IPS-20b (cell line): Measurements from ENCODE around the gene CSKMT.
"Not testable (repeated sequence)": the region's sequence is repeated elsewhere in the genome, so short reads cannot be mapped to it uniquely, and the experiment has no call there.

Experiments
- H3K27ac ChIP-seq: one replicate; pipeline ENCODE4 v1.5.1; 2013; ENCODE audit warnings: low read length
- H3K27me3 ChIP-seq: 2 replicates; pipeline ENCODE4 v1.6.1; 2013; ENCODE audit warnings: mild to moderate bottlenecking, low read length, inconsistent platforms; ENCODE audit not compliant: insufficient read depth
- H3K36me3 ChIP-seq: 2 replicates; pipeline ENCODE4 v1.6.1; 2013; ENCODE audit warnings: low read depth, mild to moderate bottlenecking, inconsistent platforms, low read length, moderate library complexity; ENCODE audit not compliant: insufficient read depth
- H3K4me1 ChIP-seq: 2 replicates; pipeline ENCODE4 v1.6.1; 2013; ENCODE audit warnings: mild to moderate bottlenecking, control low read depth, inconsistent platforms, low read length, moderate library complexity; ENCODE audit not compliant: insufficient read depth
- H3K4me3 ChIP-seq: 2 replicates; pipeline ENCODE4 v1.5.1; 2013; ENCODE audit warnings: mild to moderate bottlenecking, low read length, inconsistent platforms
- H3K9ac ChIP-seq: 2 replicates; pipeline ENCODE4 v1.6.1; 2013; ENCODE audit warnings: low read depth, mild to moderate bottlenecking, inconsistent platforms, low read length, moderate library complexity
- H3K9me3 ChIP-seq: 2 replicates; pipeline ENCODE4 v1.6.1; 2013; ENCODE audit warnings: mild to moderate bottlenecking, low read depth, low read length, inconsistent platforms; ENCODE audit not compliant: insufficient read depth

Gene CSKMT

DNA sequence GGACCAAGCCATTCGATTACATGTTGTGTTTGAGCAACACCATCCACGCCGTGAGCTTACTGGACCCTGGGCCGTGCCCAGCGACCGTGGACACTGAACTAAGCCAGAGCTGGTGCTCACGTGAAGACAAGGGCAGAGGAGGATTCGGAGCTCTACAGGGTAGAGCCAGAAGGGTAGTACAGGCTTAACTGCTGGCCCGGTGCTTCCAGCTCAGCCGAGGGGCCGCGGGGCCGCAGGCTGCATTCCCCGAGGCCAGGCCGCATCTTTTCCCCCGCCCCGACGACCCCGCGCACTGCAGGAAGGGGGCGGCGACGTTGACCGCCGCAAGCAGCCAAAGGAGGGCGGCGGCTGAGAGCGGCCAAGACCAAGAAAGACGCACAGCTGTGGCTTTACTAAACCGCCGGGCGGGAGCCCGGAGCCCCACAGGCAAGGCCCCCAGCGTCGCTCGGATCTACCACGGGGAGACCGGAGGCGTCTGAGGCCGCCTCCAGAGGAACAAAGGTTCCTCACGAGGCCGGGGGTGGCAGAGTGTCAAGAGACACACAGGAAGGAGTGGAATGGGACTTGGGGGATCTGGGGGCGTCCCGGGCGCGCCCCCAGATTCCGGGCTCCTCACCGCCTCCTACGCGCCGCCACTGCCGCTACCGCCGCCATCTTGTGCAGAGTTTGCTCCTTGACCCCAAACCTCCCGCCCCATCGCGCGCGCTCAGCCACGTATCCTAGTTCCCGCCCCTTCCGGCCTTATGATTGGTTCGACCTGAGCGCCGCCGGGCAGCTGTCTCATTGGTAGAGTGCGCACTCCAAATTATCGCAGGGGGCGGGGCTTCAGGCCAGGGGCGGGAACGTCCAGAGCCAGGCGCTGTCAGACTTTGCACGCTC is 18.9 kb upstream of the CSKMT start, which contains the start of gene GANAB:
TSS of gene GANAB (minus strand) at position 668 of the 879 bp plus-strand sequence. CDS start at position 654, 14 bp downstream.
- H3K27ac ChIP-seq = peak within 1 kb of the TSS; percentile 72
- peak within 1 kb of the TSS; percentile 100 for H3K9ac ChIP-seq
- no peaks in the 10 kb centered on the region; the same call in 1 of the 2 replicates for H3K4me1 ChIP-seq
- peak within 1 kb of the TSS; percentile 100 for H3K4me3 ChIP-seq
- peaks cover 46% of the 10 kb centered on the region for H3K36me3 ChIP-seq
- H3K9me3 ChIP-seq = no peaks in the 10 kb centered on the region
- no peaks in the 10 kb centered on the region for H3K27me3 ChIP-seq

DNA sequence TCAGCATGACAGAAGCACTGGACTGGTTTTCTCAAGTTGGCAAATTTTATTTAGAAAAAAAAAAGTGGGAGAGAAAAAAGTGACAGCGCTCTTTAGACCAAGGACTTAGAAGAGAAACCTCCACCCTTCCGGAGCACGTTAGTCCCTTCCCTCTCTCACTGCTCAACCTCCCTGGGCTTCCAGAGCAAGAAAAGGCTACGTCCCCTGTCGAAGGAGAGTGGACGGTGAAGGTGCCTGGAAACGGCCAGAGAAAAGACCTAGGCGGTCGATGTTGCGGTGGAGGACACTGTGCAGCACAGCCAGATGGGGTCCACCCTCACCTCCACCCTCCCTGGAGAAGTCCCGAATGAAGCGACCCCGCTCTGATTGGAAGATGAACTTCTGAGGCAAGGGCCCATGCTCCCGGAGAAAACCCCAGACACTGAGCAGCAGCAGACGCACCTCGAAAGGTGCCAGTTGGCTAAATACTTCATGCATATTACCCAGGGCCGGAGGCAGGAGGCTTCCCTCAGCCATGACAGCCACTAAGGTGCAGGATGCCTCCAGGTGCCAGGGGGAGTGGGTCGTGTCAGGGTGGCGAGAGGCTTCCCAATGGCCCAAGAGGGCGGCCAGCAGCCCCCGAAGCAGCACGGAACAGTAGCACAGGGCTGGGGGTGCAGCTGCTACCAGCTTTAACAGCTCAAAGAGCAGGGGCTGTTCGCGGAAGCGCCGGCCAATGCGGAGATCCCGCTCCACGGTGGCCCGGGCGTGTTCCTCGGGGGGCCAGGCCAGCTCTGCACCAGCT is 18.1 kb upstream of the CSKMT start:
- Histone ChIP-seq H3K9ac (no peak overlapping the region), H3K27me3 (no peaks in the 10 kb centered on the region), H3K4me1 (no peaks in the 10 kb centered on the region; the same call in 1 of the 2 replicates), H3K36me3 (peaks cover 46% of the 10 kb centered on the region), H3K9me3 (no peaks in the 10 kb centered on the region), H3K4me3 (peak overlapping the region; percentile 44; the same call in 1 of the 2 replicates), H3K27ac (no peak overlapping the region)

DNA sequence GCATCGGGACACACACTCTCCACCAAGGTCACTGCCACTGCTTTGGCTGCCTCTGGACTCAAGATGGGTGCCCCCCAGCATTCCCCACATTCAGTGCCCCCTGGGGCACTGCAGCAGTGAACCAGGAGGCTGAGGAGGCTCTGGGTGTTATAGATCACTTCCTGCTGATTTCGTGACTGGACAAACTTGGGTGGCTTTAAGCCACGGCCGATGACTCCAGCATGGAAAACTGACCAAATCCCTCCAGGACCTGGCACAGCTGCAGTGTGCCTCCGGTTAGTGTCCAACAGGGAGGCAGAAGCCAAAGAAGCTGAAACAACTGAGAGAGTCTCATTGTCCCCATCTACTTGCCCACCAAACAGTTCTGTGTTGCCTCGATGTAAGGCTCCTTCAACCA is 17.5 kb upstream of the CSKMT start:
- H3K4me3 ChIP-seq = no peak overlapping the region
- H3K9ac ChIP-seq = no peak overlapping the region
- peaks cover 44% of the 10 kb centered on the region for H3K36me3 ChIP-seq
- H3K27ac ChIP-seq = no peak overlapping the region
- H3K27me3 ChIP-seq = no peaks in the 10 kb centered on the region
- H3K9me3 ChIP-seq = no peaks in the 10 kb centered on the region
- H3K4me1 ChIP-seq = peaks cover 2% of the 10 kb centered on the region; the same call in 1 of the 2 replicates

DNA sequence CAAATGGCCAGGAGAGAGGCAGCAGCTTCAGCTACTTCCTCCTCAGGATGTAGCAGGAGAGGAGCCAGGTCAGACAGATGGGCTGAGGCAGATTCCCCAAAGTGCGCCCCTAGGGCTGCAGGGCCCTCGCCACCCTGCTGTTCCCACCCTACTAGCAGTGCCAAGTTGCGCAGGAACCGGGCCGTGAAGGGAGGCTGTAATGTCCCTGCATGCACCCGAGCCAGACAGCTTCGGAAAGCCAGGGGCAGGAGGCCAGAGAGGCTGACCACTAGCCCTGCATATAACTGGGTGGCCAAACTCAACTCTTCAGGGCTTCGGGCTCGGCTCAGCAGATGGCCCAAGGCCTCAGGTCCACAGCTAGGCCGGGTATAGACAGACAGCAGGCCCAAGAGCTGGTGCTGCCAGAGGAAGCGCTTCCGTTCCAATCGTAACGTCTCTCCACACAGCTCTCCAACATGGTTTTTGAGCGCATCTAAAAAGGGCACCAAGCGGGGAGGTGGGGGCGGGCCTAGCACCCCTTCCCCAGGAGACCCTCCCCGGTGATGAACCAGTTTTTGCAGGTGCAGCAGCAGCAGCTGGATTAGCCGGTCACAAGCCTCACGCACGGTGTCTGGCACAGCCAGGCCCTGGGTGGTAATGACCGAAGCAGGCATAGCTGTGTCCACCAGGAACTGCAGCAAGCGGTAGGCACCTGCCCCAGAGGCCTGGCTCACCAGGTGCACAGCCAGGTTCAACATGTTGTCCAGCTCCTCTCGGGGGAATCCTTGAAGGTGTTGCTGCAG is 16.7 kb upstream of the CSKMT start:
- Histone ChIP-seq H3K4me3 (no peak overlapping the region), H3K9ac (no peak overlapping the region), H3K27me3 (no peaks in the 10 kb centered on the region), H3K27ac (no peak overlapping the region), H3K36me3 (peaks cover 36% of the 10 kb centered on the region), H3K4me1 (peaks cover 2% of the 10 kb centered on the region; the same call in 1 of the 2 replicates), H3K9me3 (no peaks in the 10 kb centered on the region)

DNA sequence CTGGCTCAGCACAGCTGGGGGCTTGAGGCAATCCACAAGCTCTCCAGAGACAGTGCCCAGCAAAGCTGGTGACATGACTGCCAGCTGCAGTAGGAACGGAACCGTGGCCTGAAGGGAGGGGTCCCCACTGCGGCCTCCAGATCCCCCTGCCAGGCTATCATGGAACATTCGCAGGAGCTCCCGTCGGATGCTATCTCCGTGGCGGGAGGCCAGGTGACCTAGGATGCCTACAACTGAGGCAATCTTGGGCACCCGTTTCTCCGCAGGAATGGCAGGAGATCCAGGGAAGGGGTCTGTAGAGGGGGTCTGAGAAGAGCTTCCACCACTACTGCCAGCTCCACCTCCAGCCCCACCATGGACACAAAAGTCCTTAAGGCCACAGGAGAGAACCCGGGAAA is 16.1 kb upstream of the CSKMT start:
- H3K9ac ChIP-seq = no peak overlapping the region
- no peaks in the 10 kb centered on the region for H3K9me3 ChIP-seq

DNA sequence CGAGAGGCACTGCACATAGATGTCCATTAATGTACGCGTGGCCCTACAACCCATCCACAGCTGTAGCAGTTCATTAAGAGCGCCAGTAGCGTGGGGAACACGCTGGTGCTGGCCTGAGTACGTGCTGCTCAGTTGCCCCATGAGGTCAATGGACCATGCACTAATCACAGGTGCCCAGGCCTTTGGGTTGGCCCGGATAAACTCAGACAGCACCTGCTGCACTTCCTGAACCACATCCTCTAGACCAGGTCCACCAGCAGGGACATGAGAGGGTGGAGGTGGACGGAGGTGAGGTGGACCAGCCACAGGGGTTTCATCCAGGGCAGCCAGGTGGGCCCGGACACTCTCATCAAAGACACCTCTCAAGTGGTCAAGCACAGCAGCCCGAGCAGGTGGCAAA is 15.6 kb upstream of the CSKMT start:
- Histone ChIP-seq H3K36me3 (peaks cover 25% of the 10 kb centered on the region), H3K27me3 (no peaks in the 10 kb centered on the region), H3K9me3 (no peaks in the 10 kb centered on the region), H3K4me1 (peaks cover 2% of the 10 kb centered on the region; the same call in 1 of the 2 replicates), H3K27ac (no peak overlapping the region), H3K4me3 (no peak overlapping the region), H3K9ac (no peak overlapping the region)

More for the DNA sequence above, 16.1 kb upstream of the CSKMT start:
- Histone ChIP-seq H3K4me3 (no peak overlapping the region), H3K4me1 (peaks cover 2% of the 10 kb centered on the region; the same call in 1 of the 2 replicates), H3K36me3 (peaks cover 31% of the 10 kb centered on the region), H3K27me3 (no peaks in the 10 kb centered on the region), H3K27ac (no peak overlapping the region)

DNA sequence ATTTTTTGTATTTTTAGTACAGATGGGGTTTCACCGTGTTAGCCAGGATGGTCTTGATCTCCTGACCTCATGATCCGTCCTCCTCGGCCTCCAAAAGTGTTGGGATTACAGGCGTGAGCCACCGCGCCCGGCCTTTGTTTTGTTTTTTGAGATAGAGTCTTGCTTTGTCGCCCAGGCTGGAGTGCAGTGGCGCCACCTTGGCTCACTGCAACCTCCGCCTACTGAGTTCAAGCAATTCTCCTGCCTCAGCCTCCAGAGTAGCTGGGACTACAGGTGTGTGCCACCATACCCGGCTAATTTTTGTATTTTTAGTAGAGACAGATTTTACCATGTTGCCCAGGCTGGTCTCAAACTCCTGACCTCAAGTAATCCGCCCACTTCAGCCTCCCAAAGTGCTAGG is 14.8 kb upstream of the CSKMT start:
- H3K27me3 ChIP-seq, H3K9me3 ChIP-seq, H3K9ac ChIP-seq: not testable (repeated sequence)

DNA sequence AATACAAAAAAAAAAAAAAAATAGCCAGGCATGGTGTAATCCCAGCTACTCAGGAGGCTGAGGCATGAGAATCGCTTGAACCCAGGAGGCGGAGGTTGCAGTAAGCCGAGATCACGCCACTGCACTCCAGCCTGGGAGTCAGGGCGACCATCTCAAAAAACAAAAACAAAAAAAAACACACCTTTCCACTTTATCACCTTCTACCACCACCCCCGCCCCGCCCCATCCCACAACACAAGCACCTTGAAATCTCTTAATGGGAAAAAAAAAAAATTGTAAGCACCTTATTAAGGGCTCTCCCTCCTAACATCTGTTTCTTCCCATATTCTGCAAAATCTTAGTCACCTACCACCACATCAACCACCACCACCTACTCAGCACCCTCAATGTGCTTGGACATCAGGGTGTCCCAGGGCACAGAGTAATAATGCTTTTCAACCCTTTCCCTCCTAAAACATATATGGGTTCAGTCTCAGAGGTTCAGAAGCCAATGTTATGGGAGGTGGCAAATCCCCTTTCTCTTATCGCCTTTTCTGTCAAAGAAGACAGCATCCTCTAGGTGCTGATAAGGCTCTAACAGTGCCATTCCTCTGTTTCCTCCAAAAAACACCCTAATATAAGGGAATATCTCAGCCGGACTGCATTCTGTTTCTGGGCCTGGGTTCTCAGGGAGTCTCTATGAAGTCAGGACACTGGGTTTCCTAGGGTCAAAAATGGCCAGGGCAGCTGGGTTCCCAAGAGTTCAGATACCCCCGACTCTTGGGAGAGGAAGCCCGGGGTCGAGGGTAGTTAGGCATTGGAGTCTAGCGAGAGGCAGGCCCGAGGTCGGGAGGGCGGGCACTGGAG is 12.7 kb upstream of the CSKMT start:
- Histone ChIP-seq H3K4me1 (0 out of 2 replicates have a peak, but pooled peaks cover 2% of the 10 kb centered on the region), H3K36me3 (peaks cover 21% of the 10 kb centered on the region), H3K9me3 (no peaks in the 10 kb centered on the region), H3K27me3 (no peaks in the 10 kb centered on the region), H3K4me3 (peak overlapping the region; percentile 100), H3K27ac (peak overlapping the region; percentile 10), H3K9ac (peak overlapping the region; percentile 96)

More for the DNA sequence above, 14.8 kb upstream of the CSKMT start:
- H3K36me3 ChIP-seq = peaks cover 21% of the 10 kb centered on the region
- not testable (repeated sequence) for H3K4me3 ChIP-seq, H3K27ac ChIP-seq, H3K4me1 ChIP-seq

DNA sequence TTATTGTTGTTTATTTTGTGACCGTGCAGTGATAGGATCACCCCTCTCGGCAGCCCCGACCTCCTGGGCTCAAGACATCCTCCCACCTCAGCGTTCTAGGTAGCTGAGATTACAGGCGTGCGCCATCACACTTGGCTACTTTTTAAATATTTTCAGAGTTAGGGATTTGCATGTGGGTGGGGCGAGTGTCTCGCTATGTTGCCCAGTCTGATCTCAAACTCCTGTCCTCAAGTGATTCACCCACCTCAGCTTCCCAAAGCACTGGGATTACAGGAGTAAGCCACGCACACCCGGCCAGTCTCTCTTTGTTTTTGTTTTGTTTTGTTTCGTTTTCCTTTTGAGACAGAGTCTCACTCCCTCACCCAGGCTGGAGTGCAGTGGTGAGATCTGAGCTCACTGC is 10.8 kb upstream of the CSKMT start:
- Histone ChIP-seq H3K9me3 (no peaks in the 10 kb centered on the region), H3K27ac (no peak overlapping the region), H3K27me3 (no peaks in the 10 kb centered on the region), H3K4me3 (no peak overlapping the region), H3K36me3 (peaks cover 6% of the 10 kb centered on the region), H3K4me1 (0 out of 2 replicates have a peak, but pooled peaks cover 2% of the 10 kb centered on the region), H3K9ac (no peak overlapping the region)

DNA sequence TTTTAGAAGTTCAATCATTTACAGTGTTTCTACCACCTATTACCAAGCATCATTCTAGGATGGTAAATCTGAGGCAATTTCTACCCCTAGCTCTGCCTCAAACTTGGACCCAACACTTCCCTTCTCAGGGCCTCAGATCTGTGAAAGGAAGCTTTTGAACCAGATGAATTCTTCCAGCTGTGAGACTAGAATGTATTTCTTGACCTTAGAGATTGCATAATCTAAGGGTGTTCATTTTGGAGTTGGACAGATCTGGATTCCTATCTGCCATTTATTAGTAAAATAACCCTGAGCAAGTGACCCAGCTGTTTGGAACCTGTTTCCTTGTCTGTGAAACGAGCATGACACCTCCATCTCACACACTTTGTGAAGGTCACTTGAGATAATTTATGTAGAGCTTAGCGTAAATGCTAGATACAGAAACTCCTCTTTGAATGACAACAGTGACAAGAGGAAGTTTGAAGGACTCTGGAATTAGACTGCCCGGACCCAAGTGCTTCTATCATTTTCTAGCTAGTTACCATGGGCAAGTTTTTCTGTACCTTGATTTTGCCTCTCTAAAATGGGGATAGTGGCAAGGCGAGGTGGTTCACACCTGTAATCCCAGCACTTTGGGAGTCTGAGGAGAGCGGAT is 8.2 kb upstream of the CSKMT start:
- no peaks in the 10 kb centered on the region for H3K9me3 ChIP-seq
- no peak overlapping the region for H3K27ac ChIP-seq
- no peak overlapping the region for H3K4me3 ChIP-seq
- 0 out of 2 replicates have a peak, but pooled peaks cover 2% of the 10 kb centered on the region for H3K4me1 ChIP-seq
- H3K9ac ChIP-seq = no peak overlapping the region
- H3K27me3 ChIP-seq = no peaks in the 10 kb centered on the region
- 0 out of 2 replicates have a peak, but pooled peaks cover 5% of the 10 kb centered on the region for H3K36me3 ChIP-seq
